SK-N-SH (cell line): Measurements from ENCODE around the gene ITSN1. TPM values are rescaled to one million over a fixed set of nuclear protein-coding genes. Genes with fewer than 3 reads are reported as not detected.
A peak's percentile ranks its signal among the peaks of the same experiment; 100 is the strongest.

ENCODE experiments used
- CTCF ChIA-PET: fragments of 300-600, 350-600 bp; formaldehyde crosslinking; extraction: SDS; loops from one replicate; lab custom pipeline; 2021; lab: Yijun Ruan, JAX
- POLR2A ChIA-PET: fragments of 350-600 bp; sonication (Branson Sonifier 250); formaldehyde crosslinking; extraction: SDS; loops from one replicate; lab custom pipeline; 2020; ENCODE audit warnings: antibody characterized with exemption, inconsistent platforms; lab: Yijun Ruan, JAX
- DNase-seq: peaks from one replicate; pipeline ENCODE4 v3.0.0; 2012
- H2AFZ ChIP-seq: fragments of 200-600 bp; sonication (generic); 2 replicates; pipeline ENCODE4 v1.8.1; 2016; ENCODE audit warnings: antibody characterized with exemption, mild to moderate bottlenecking, low read depth
- H3F3A ChIP-seq: fragments of 200-600 bp; sonication (generic); replicated peaks from 2 replicates; pipeline ENCODE3; 2016; ENCODE audit warnings: antibody characterized with exemption, mild to moderate bottlenecking; ENCODE audit not compliant: insufficient read depth
- H3K27ac ChIP-seq, 2 experiments: fragments of 200-500 bp in 1 of 2; fragments of 200-600 bp in 1 of 2; sonication (Bioruptor generic) in 1 of 2; sonication (generic), shearing (Covaris generic) in 1 of 2; 2 replicates each; pipeline versions ENCODE4 v1.5.1 to v1.6.1; 2014 to 2016; ENCODE audit warnings: low read depth in 2 of 2, inconsistent platforms in 1 of 2, low read length in 1 of 2, mild to moderate bottlenecking in 1 of 2, mixed read lengths in 1 of 2
- H3K27me3 ChIP-seq: fragments of 200-600 bp; sonication (generic), shearing (Covaris generic); 2 replicates; pipeline ENCODE4 v1.6.1; 2016; ENCODE audit warnings: mixed run types; ENCODE audit not compliant: insufficient read depth
- H3K36me3 ChIP-seq, 2 experiments: fragments of 200-500 bp in 1 of 2; fragments of 200-600 bp in 1 of 2; sonication (Bioruptor generic) in 1 of 2; sonication (generic) in 1 of 2; replicated peaks in 1 of 2; 2 replicates each; pipeline versions ENCODE3 to v1.5.1; 2014 to 2016; ENCODE audit warnings: low read length in 1 of 2, mild to moderate bottlenecking in 1 of 2; ENCODE audit not compliant: insufficient read depth in 2 of 2, control insufficient read depth in 1 of 2
- H3K4me1 ChIP-seq, 2 experiments: fragments of 200-500 bp in 1 of 2; fragments of 200-600 bp in 1 of 2; sonication (Bioruptor generic) in 1 of 2; sonication (generic), shearing (Covaris generic) in 1 of 2; 2 replicates each; pipeline versions ENCODE4 v1.5.1 to v1.6.1; 2014 to 2016; ENCODE audit warnings: low read depth in 1 of 2, low read length in 1 of 2, mixed run types in 1 of 2; ENCODE audit not compliant: insufficient read depth in 2 of 2, control insufficient read depth in 1 of 2
- H3K4me2 ChIP-seq: fragments of 200-600 bp; sonication (generic), shearing (Covaris generic); 2 replicates; pipeline ENCODE4 v1.6.1; 2017; ENCODE audit warnings: mixed run types
- H3K4me3 ChIP-seq, 2 experiments: fragments of 200-500 bp in 1 of 2; fragments of 200-600 bp in 1 of 2; sonication (Bioruptor generic) in 1 of 2; sonication (generic), shearing (Covaris generic) in 1 of 2; 2 replicates each; pipeline versions ENCODE4 v1.5.1 to v1.8.1; 2014 to 2016; ENCODE audit warnings: low read depth in 2 of 2, inconsistent platforms in 1 of 2, low read length in 1 of 2, mild to moderate bottlenecking in 1 of 2, mixed read lengths in 1 of 2, moderate library complexity in 1 of 2
- H3K79me2 ChIP-seq: fragments of 200-600 bp; sonication (generic); 2 replicates; pipeline ENCODE4 v1.8.1; 2017; ENCODE audit warnings: mild to moderate bottlenecking; ENCODE audit not compliant: insufficient read depth
- H3K9ac ChIP-seq: fragments of 200-600 bp; sonication (generic); 2 replicates; pipeline ENCODE4 v1.6.1; 2017; ENCODE audit warnings: mixed run types
- H3K9me2 ChIP-seq: fragments of 200-600 bp; sonication (generic); 2 replicates; pipeline ENCODE4 v1.6.1; 2017; ENCODE audit warnings: mixed run types
- H3K9me3 ChIP-seq: fragments of 200-600 bp; sonication (generic); 2 replicates; pipeline ENCODE4 v1.6.1; 2017; ENCODE audit warnings: mixed run types, mild to moderate bottlenecking, moderate library complexity
- H4K20me1 ChIP-seq: fragments of 200-600 bp; sonication (generic); 2 replicates; pipeline ENCODE4 v1.6.1; 2017; ENCODE audit warnings: mild to moderate bottlenecking, mixed run types; ENCODE audit not compliant: insufficient read depth
- ELF1 ChIP-seq: IDR thresholded peaks from 2 replicates; pipeline ENCODE4 v1.4.0; 2012
- EP300 ChIP-seq, 2 experiments: IDR thresholded peaks; 2 replicates each; pipeline versions ENCODE4 v1.4.0 to v1.6.1; 2012; ENCODE audit warnings: borderline replicate concordance in 1 of 2, low read depth in 1 of 2, low read length in 1 of 2
- FOXJ3 ChIP-seq: sonication (generic); formaldehyde crosslinking; IDR thresholded peaks from 2 replicates; pipeline ENCODE4 v1.5.1; 2020; ENCODE audit warnings: mild to moderate bottlenecking, missing genetic modification reagents
- FOXM1 ChIP-seq: IDR thresholded peaks from 2 replicates; pipeline ENCODE4 v1.4.0; 2012; ENCODE audit warnings: low read depth, mild to moderate bottlenecking
- GABPA ChIP-seq: IDR thresholded peaks from 2 replicates; pipeline ENCODE4 v1.4.0; 2012; ENCODE audit warnings: low read depth, mild to moderate bottlenecking
- GATA2 ChIP-seq: sonication (generic); formaldehyde crosslinking; IDR thresholded peaks from 2 replicates; pipeline ENCODE4 v1.5.0; 2020; ENCODE audit warnings: mild to moderate bottlenecking, missing genetic modification reagents
- JUND ChIP-seq: IDR thresholded peaks from 2 replicates; pipeline ENCODE4 v1.4.0; 2012
- NFIC ChIP-seq: IDR thresholded peaks from 2 replicates; pipeline ENCODE4 v1.4.0; 2012; ENCODE audit warnings: borderline replicate concordance
- POLR2AphosphoS5 ChIP-seq: IDR thresholded peaks from 2 replicates; pipeline ENCODE4 v1.6.1; 2012; ENCODE audit warnings: low read depth, low read length
- RAD21 ChIP-seq: IDR thresholded peaks from 2 replicates; pipeline ENCODE4 v1.6.1; 2012; ENCODE audit warnings: mild to moderate bottlenecking, low read length
- RCOR1 ChIP-seq: fragments of 150-350 bp; IDR thresholded peaks from 2 replicates; pipeline ENCODE4 v1.6.1; 2017; ENCODE audit warnings: antibody characterized with exemption, low read length
- RFX5 ChIP-seq: IDR thresholded peaks from 2 replicates; pipeline ENCODE4 v1.6.1; 2012; ENCODE audit warnings: mild to moderate bottlenecking, improper control_type of control experiment, low read length
- RXRA ChIP-seq: IDR thresholded peaks from 2 replicates; pipeline ENCODE4 v1.4.0; 2012; ENCODE audit warnings: low read depth, mild to moderate bottlenecking, borderline replicate concordance
- SMC3 ChIP-seq: IDR thresholded peaks from 2 replicates; pipeline ENCODE4 v1.6.1; 2012; ENCODE audit warnings: low read depth, low read length, improper control_type of control experiment
- TAF1 ChIP-seq: IDR thresholded peaks from 2 replicates; pipeline ENCODE4 v1.6.1; 2012; ENCODE audit warnings: low read depth, mild to moderate bottlenecking, low read length, moderate library complexity, borderline replicate concordance
- TEAD4 ChIP-seq: IDR thresholded peaks from 2 replicates; pipeline ENCODE4 v1.4.0; 2012; ENCODE audit warnings: mild to moderate bottlenecking, borderline replicate concordance; ENCODE audit not compliant: insufficient read depth
- USF2 ChIP-seq: fragments of 150-350 bp; IDR thresholded peaks from 2 replicates; pipeline ENCODE4 v1.6.1; 2017; ENCODE audit warnings: antibody characterized with exemption, low read length, low read depth, borderline replicate concordance
- WGBS: methylation state at CpG from one replicate; pipeline ENCODE4 v1.1.6; 2017; ENCODE audit warnings: low lambda C conversion rate; 5-methylcytosine and 5-hydroxymethylcytosine counted together
- polyA plus RNA-seq, 3 experiments: library from polyadenylated mRNA; depleted of rRNA; stranded (reverse); fragments of >200 nt; gene quantifications; 2 replicates each; pipeline ENCODE4 v1.2.3, GENCODE V29; 2012
- TF ChIP-seq, protein P1 (sequence below): fragments of 150-350 bp; IDR thresholded peaks from 2 replicates; pipeline ENCODE4 v1.6.1; 2016; ENCODE audit warnings: mild to moderate bottlenecking, low read depth, low read length

Gene ITSN1
- polyA plus RNA-seq, 1 of the 3 experiments (the other 2 are of a cell fraction), result 27.8 TPM

GRCh38 chr21:33762803-33763581, 120.7 kb downstream of the ITSN1 start (continued):
- TF ChIP-seq GATA2 (no peak), RXRA (no peak), SMC3 (no peak), EP300 (IDR thresholded peaks at IDR 0.05; ENCODE audit: borderline replicate concordance in 1 of 2, low read depth in 1 of 2, low read length in 1 of 2) (no peak), RFX5 (no peak), GABPA (no peak), USF2 (no peak), FOXJ3 (CRISPR knock-in tag) (no peak), TEAD4 (no peak)

- CTCF ChIA-PET, result no interaction called here
Observed at GRCh38 chr21:33763582-33763899, 121.2 kb downstream of the ITSN1 start.

More at GRCh38 chr21:33763582-33763899, 121.2 kb downstream of the ITSN1 start:
- H3K4me3 ChIP-seq, result no peak overlapping the region
- H3K9me2 ChIP-seq, result no peaks in the 10 kb centered on the region
- peaks cover 0 to 23% of the 10 kb centered on the region in 2 experiments; a peak in 1 of 4 replicates for H3K4me1 ChIP-seq
- DNase-seq, result no peak
- no peak for TF ChIP-seq POLR2AphosphoS5
- TF ChIP-seq FOXM1, result no peak
- TF ChIP-seq RCOR1, result no peak
- no peak for TF ChIP-seq RAD21
- TF ChIP-seq TAF1, result no peak
- no peak for TF ChIP-seq RFX5
- TF ChIP-seq, protein P1, sequence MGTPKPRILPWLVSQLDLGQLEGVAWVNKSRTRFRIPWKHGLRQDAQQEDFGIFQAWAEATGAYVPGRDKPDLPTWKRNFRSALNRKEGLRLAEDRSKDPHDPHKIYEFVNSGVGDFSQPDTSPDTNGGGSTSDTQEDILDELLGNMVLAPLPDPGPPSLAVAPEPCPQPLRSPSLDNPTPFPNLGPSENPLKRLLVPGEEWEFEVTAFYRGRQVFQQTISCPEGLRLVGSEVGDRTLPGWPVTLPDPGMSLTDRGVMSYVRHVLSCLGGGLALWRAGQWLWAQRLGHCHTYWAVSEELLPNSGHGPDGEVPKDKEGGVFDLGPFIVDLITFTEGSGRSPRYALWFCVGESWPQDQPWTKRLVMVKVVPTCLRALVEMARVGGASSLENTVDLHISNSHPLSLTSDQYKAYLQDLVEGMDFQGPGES, result no peak
- no peak for TF ChIP-seq NFIC
- no peak for TF ChIP-seq SMC3
- TF ChIP-seq JUND, result no peak
- TF ChIP-seq ELF1, result no peak
- no peak for TF ChIP-seq GATA2
- H3K9me3 ChIP-seq, result no peaks in the 10 kb centered on the region
- no peaks in the 10 kb centered on the region for H3K27me3 ChIP-seq
- H3K27ac ChIP-seq, result peak overlapping the region in 1 of 2 experiments; percentile 93; a peak in 2 of 4 replicates
- H3K36me3 ChIP-seq, result peaks cover 9 to 31% of the 10 kb centered on the region in 2 experiments
- peaks cover 4% of the 10 kb centered on the region; the same call in 1 of the 2 replicates for H3K79me2 ChIP-seq
- H4K20me1 ChIP-seq, result no peaks in the 10 kb centered on the region
- no peak overlapping the region for H2AFZ ChIP-seq
- H3K9ac ChIP-seq, result no peak overlapping the region
- 89% methylated on average over 3 of the region's 3 CpGs for WGBS
- peaks cover 45% of the 10 kb centered on the region for H3F3A ChIP-seq
- POLR2A ChIA-PET, result no interaction called here
- H3K4me2 ChIP-seq, result no peak overlapping the region
